GM19351 (cell line): ENCODE data around the gene CAV1.
A peak's percentile ranks its signal among the peaks of the same experiment; 100 is the strongest.

Experiments
- ATAC-seq: cut with Tn5 transposase; IDR thresholded peaks from one replicate; pipeline ENCODE4 v1.9.1; 2021; ENCODE audit warnings: mild to moderate bottlenecking, moderate library complexity; ENCODE audit not compliant: unreplicated experiment

Gene CAV1

GRCh38 chr7:116502201-116503096 lies 22.4 kb upstream of the CAV1 start:
- no peak for ATAC-seq

- ATAC-seq = no peak
Observed at GRCh38 chr7:116503835-116504234, 21.0 kb upstream of the CAV1 start.

- no peak for ATAC-seq
Observed at GRCh38 chr7:116505278-116505677, 19.6 kb upstream of the CAV1 start.

GRCh38 chr7:116505823-116506222 lies 19.0 kb upstream of the CAV1 start:
- ATAC-seq = no peak

- no peak for ATAC-seq
Observed at GRCh38 chr7:116509982-116510579, 14.8 kb upstream of the CAV1 start.

GRCh38 chr7:116510795-116511194 lies 14.0 kb upstream of the CAV1 start:
- no peak for ATAC-seq

GRCh38 chr7:116511552-116512519 lies 13.0 kb upstream of the CAV1 start:
- ATAC-seq = peak; percentile 99

- no peak for ATAC-seq
Observed at GRCh38 chr7:116512520-116513188, 12.2 kb upstream of the CAV1 start.

- no peak for ATAC-seq
Observed at GRCh38 chr7:116515584-116515983, 9.3 kb upstream of the CAV1 start.

- no peak for ATAC-seq
Observed at GRCh38 chr7:116516324-116516723, 8.5 kb upstream of the CAV1 start.

GRCh38 chr7:116517626-116518025 lies 7.2 kb upstream of the CAV1 start:
- ATAC-seq = no peak

GRCh38 chr7:116518961-116519360 lies 5.9 kb upstream of the CAV1 start:
- peak; percentile 58 for ATAC-seq

- no peak for ATAC-seq
Observed at GRCh38 chr7:116521046-116521664, 3.7 kb upstream of the CAV1 start.

GRCh38 chr7:116522247-116522646 lies 2.6 kb upstream of the CAV1 start:
- ATAC-seq = no peak

GRCh38 chr7:116524221-116524608 lies 621 bp upstream of the CAV1 start:
- no peak for ATAC-seq

GRCh38 chr7:116525298-116525912 lies 569 bp downstream of the CAV1 start:
- peak; percentile 39 for ATAC-seq

GRCh38 chr7:116525913-116526861 lies 1.4 kb downstream of the CAV1 start:
- ATAC-seq = peak; percentile 88

GRCh38 chr7:116526897-116527296 lies 2.1 kb downstream of the CAV1 start:
- no peak for ATAC-seq

- ATAC-seq = no peak
Observed at GRCh38 chr7:116527521-116527920, 2.7 kb downstream of the CAV1 start.
